GM19324 (cell line): ENCODE data around the gene CARD14.
A peak's percentile ranks its signal among the peaks of the same experiment; 100 is the strongest.
"Not testable (repeated sequence)": the region's sequence is repeated elsewhere in the genome, so short reads cannot be mapped to it uniquely, and the experiment has no call there.

Experiments
- ATAC-seq: cut with Tn5 transposase; IDR thresholded peaks from one replicate; pipeline ENCODE4 v1.9.1; 2021; ENCODE audit warnings: mild to moderate bottlenecking, moderate library complexity; ENCODE audit not compliant: unreplicated experiment, low FRiP score

The CARD14 gene

DNA sequence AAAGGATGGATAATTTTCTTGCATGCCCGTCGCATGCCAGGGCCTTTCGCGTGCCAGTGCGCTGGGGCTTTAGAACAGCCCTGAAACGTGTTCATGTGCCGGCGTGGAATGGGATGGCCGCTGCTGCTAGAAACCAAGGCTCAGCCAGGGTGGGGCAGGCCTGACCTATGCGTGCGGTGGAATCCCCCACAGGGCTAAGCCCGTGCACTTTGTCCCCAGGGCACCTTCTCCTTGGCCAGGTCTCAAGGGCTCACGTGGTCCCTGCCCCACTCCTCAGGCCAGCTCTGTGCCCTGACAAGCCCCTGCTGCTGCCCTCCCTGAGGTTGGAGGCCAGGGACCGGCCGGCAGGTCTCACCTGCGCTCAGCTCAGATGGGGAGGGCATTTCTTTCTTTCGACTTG is 77.7 kb downstream of the CARD14 start:
- ATAC-seq, result no peak

DNA sequence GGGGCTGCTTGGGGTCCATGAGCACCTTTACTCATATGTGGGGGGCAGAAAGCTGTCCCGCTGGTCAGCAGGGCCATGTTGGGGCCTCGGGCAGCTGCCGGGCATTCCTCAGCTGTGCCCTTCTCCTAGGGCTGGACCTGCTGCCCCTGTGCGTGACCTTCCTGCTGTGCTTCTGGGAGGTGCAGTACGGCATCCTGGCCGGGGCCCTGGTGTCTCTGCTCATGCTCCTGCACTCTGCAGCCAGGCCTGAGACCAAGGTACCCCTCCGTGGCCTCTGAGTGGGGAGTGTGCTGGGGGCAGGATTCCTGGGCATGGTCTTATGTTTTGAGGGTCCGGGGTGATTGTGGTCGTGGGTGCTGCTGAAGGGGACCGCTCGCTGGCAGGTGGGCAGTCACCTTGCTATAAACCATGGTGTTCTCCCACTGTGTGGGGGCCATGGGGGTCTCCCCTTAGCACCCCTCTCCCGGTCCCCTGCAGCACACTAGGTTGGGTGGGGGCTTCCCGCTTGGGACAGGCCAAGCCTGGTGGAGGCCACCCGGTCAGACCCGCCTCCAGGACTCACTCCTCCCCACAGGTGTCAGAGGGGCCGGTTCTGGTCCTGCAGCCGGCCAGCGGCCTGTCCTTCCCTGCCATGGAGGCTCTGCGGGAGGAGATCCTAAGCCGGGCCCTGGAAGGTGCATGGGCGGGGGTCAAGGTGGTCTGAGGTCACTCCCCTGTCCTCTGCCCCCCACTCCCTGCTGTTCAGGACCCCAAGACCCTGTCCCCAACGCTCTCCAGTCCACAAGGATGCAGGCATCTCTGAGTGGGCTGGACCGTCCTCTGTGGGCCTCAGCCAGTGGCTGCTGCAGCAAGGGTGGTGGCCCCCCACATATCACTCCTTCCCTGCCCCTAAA is 78.4 kb downstream of the CARD14 start:
- ATAC-seq, result no peak

DNA sequence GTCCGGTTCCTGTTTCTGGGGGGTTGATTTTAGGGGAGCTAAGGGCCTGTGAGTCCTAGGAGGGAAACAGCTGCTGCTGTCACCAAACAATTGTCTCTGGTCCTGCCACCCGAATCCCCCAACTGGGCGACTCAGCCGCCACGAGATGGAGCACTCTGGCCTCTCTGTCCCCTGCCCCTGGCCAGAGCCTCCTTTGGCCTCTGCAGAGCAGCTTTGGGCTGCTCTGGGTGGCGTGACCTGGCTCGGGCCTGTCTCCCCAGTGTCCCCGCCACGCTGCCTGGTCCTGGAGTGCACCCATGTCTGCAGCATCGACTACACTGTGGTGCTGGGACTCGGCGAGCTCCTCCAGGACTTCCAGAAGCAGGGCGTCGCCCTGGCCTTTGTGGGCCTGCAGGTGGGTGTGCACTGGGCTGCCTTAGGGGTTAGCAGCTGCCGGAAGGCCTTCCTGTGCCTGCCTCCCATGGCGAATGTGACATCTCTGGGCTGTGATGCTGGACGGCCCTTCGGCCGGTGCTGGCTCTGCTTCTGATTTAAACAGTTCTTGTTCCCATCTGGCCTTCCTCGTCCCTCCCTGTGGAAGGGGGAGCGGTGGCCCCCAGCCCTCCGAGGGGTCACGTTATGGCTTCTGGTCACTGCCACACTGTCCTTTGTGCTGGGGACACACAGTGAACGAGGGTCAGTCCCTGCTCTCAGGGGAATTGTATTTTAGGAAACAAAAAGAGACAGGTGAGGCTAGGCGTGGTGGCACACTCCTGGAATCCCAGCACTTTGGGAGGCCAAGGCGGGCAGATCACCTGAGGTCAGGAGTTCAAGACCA is 79.3 kb downstream of the CARD14 start:
- ATAC-seq, result no peak

- ATAC-seq, result no peak
Measured at GRCh38 chr17:80251966-80252365, 82.1 kb downstream of the CARD14 start.

GRCh38 chr17:80252871-80253270 is 83.0 kb downstream of the CARD14 start:
- no peak for ATAC-seq

GRCh38 chr17:80253631-80254395 is 84.0 kb downstream of the CARD14 start:
- no peak for ATAC-seq

GRCh38 chr17:80254396-80255251 is 84.8 kb downstream of the CARD14 start:
- peak; percentile 78 for ATAC-seq

GRCh38 chr17:80256034-80256350 is 86.2 kb downstream of the CARD14 start:
- no peak for ATAC-seq

DNA sequence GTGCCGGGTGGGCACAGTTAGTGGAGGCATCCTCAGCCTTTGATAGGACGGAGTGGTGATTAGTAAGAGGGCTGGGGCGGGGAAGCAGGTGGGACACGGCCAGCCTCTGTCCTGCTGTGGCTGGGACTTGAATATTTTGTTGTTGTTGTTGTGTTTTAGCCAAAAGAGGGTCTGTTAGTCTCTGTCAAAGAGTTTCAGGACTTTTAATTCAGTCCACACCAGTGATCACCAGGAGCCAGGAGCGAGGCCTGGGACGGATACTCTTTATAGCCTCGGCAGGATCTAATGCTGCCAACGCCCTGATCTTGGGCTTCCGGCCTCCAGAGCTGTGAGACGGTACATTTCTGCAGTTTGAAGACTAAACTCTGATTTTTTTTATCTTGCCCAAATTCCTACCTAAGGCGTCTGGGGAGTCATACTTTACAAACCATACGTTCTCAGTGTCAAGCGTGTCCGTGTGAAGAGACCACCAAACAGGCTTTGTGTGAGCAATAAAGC is 87.9 kb downstream of the CARD14 start:
- ATAC-seq, result no peak

- ATAC-seq, result not testable (repeated sequence)
Measured at GRCh38 chr17:80258296-80258695, 88.5 kb downstream of the CARD14 start.
